Subcutaneous abdominal adipose tissue (tissue), 5 donors: Measurements from ENCODE around the gene KRT20.
"Not testable (repeated sequence)": the region's sequence is repeated elsewhere in the genome, so short reads cannot be mapped to it uniquely, and the experiment has no call there.

Source experiments
- H3K27ac ChIP-seq: one replicate; pipeline ENCODE4 v1.7.0; 2013; ENCODE audit warnings: low read depth, mild to moderate bottlenecking, inconsistent platforms, low read length, moderate library complexity
- H3K27me3 ChIP-seq, 5 donors: one replicate each; pipeline ENCODE4 v1.7.0; 2013; ENCODE audit warnings: low read length in 5 of 5, inconsistent platforms in 1 of 5; ENCODE audit not compliant: control insufficient read depth in 5 of 5, insufficient read depth in 4 of 5
- H3K36me3 ChIP-seq, 5 donors: one replicate each; pipeline ENCODE4 v1.7.0; 2013; ENCODE audit warnings: low read length in 5 of 5; ENCODE audit not compliant: control insufficient read depth in 5 of 5, insufficient read depth in 5 of 5
- H3K4me1 ChIP-seq, 5 donors: one replicate each; pipeline ENCODE4 v1.7.0; 2013; ENCODE audit warnings: low read length in 5 of 5, mild to moderate bottlenecking in 3 of 5, moderate library complexity in 1 of 5; ENCODE audit not compliant: control insufficient read depth in 5 of 5, insufficient read depth in 5 of 5
- H3K4me3 ChIP-seq, 5 donors: one replicate each; pipeline ENCODE4 v1.7.0; 2013; ENCODE audit warnings: low read length in 5 of 5, low read depth in 1 of 5
- H3K9ac ChIP-seq, 5 donors: one replicate each; pipeline ENCODE4 v1.7.0; 2013; ENCODE audit warnings: low read length in 5 of 5, mild to moderate bottlenecking in 4 of 5, moderate library complexity in 3 of 5
- H3K9me3 ChIP-seq, 5 donors: one replicate each; pipeline ENCODE4 v1.7.0; 2013; ENCODE audit warnings: low read length in 5 of 5; ENCODE audit not compliant: control insufficient read depth in 5 of 5
- donor health status: healthy.
- donor health status: healthy.
- donor health status: healthy.
- donor health status: healthy.
- donor health status: healthy.

KRT20 gene

DNA sequence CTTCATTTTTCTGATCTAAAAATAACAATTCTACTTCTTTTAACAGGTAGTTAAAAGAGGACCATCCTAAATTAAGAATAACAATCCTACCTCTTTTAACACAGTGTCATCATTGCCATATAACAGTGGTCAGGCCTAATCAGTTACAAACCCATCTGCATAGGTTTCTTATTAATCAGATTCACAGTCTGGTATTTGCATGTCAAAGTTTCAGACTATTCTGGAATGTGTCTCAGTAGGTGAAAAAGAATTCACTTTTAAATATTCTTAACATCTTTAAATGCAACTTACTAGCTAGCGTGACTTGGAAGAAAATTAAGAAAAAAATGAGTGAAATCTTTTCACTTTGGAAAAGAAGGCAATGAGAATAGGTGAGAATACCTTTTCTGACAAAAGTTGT is 11.2 kb downstream of the KRT20 start:
- Histone ChIP-seq H3K27me3 (peaks cover 0 to 4% (median 0%) of the 10 kb centered on the region in 5 donors), H3K36me3 (no peaks in the 10 kb centered on the region), H3K4me3 (no peak overlapping the region), H3K27ac (no peak overlapping the region), H3K9me3 (no peaks in the 10 kb centered on the region), H3K4me1 (no peaks in the 10 kb centered on the region), H3K9ac (no peak overlapping the region)

DNA sequence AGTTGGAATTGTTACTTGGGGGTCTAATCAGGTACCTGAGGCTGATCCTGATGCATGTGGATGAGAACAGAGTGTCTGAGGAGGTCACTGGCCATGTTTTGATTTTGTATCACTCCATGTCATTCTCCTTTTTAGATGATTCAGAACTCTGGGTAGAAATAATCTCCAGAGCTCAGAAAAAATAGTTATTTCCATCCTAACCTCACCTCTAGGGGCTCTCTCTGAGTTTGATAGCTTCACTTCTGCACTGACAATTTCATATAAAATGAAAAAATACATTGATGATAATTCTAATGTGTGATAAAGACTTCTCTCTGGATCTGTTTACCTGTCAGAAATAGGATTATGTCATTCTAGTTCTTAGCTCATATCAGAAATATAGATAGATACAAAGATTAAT is 11.8 kb downstream of the KRT20 start:
- Histone ChIP-seq H3K4me3 (no peak overlapping the region), H3K36me3 (no peaks in the 10 kb centered on the region), H3K27me3 (peaks cover 0 to 4% (median 0%) of the 10 kb centered on the region in 5 donors), H3K9ac (no peak overlapping the region), H3K27ac (no peak overlapping the region), H3K9me3 (no peaks in the 10 kb centered on the region), H3K4me1 (no peaks in the 10 kb centered on the region)

- Histone ChIP-seq H3K4me1 (no peaks in the 10 kb centered on the region), H3K27me3 (peaks cover 0 to 4% (median 0%) of the 10 kb centered on the region in 5 donors), H3K27ac (no peak overlapping the region), H3K9ac (no peak overlapping the region), H3K9me3 (no peaks in the 10 kb centered on the region), H3K4me3 (no peak overlapping the region), H3K36me3 (no peaks in the 10 kb centered on the region)
These were observed 12.6 kb downstream of the KRT20 start for GRCh38 chr17:40872416-40872815.

- H3K36me3 ChIP-seq: no peaks in the 10 kb centered on the region
- H3K4me3 ChIP-seq: no peak overlapping the region
- H3K4me1 ChIP-seq: no peaks in the 10 kb centered on the region
- peaks cover 0 to 4% (median 2%) of the 10 kb centered on the region in 5 donors for H3K27me3 ChIP-seq
- H3K27ac ChIP-seq: no peak overlapping the region
- no peaks in the 10 kb centered on the region for H3K9me3 ChIP-seq
- H3K9ac ChIP-seq: no peak overlapping the region
These were observed 13.7 kb downstream of the KRT20 start for GRCh38 chr17:40871316-40871715.

- peaks cover 0 to 4% (median 2%) of the 10 kb centered on the region in 5 donors for H3K27me3 ChIP-seq
- H3K9ac ChIP-seq: no peak overlapping the region
- H3K4me1 ChIP-seq: no peaks in the 10 kb centered on the region
- no peak overlapping the region for H3K27ac ChIP-seq
- H3K4me3 ChIP-seq: no peak overlapping the region
- H3K9me3 ChIP-seq: no peaks in the 10 kb centered on the region
- H3K36me3 ChIP-seq: no peaks in the 10 kb centered on the region
These were observed 14.9 kb downstream of the KRT20 start for GRCh38 chr17:40870136-40870535.

GRCh38 chr17:40866838-40867237 is 18.2 kb downstream of the KRT20 start, which contains the start of gene KRT12:
Gene KRT12 (minus strand): TSS chr17:40867223. CDS start chr17:40867186, 37 bp downstream.
- H3K4me3 ChIP-seq: no peak within 1 kb of the TSS
- no peaks in the 10 kb centered on the region for H3K36me3 ChIP-seq
- no peak within 1 kb of the TSS for H3K9ac ChIP-seq
- H3K27me3 ChIP-seq: peaks cover 0 to 4% (median 4%) of the 10 kb centered on the region in 5 donors
- H3K4me1 ChIP-seq: no peaks in the 10 kb centered on the region
- H3K27ac ChIP-seq: no peak within 1 kb of the TSS
- no peaks in the 10 kb centered on the region for H3K9me3 ChIP-seq

DNA sequence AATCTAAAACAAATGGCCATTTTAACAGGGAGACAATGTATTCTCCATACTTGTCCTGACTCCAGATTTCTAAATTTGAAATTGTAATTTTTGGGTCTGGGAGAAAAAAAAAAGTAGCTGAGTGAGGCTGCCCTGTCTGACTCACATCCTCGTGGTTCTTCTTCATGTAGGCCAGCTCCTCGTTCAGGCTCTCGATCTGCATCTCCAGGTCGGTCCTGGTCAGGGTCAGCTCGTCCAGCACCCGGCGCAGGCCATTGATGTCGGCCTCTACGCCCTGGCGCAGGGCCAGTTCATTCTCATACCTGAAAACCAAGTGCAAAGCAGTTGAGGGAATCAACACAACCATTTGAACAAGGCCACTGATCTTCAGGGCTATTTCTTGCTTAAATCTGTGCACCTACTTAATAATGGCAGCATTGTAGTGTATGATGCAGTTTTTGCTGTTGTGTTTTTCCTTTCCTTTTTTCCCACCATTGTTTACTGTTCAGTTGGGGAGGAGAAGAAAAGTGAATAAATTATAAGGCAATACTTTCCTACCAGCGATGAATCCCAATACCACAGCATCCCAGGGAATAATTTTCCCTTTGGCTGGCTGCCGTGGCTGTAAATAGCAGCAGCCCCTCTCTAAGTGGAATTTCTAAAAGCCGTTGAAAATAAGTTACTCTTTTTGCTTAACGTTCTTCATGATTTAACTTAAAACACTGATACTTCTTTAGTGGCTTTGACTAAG is 20.2 kb downstream of the KRT20 start:
- Histone ChIP-seq H3K9me3 (no peaks in the 10 kb centered on the region), H3K27ac (no peak overlapping the region), H3K9ac (no peak overlapping the region), H3K4me1 (peaks cover 0 to 5% (median 0%) of the 10 kb centered on the region in 5 donors), H3K4me3 (no peak overlapping the region), H3K36me3 (no peaks in the 10 kb centered on the region), H3K27me3 (peaks cover 0 to 4% (median 0%) of the 10 kb centered on the region in 5 donors)

DNA sequence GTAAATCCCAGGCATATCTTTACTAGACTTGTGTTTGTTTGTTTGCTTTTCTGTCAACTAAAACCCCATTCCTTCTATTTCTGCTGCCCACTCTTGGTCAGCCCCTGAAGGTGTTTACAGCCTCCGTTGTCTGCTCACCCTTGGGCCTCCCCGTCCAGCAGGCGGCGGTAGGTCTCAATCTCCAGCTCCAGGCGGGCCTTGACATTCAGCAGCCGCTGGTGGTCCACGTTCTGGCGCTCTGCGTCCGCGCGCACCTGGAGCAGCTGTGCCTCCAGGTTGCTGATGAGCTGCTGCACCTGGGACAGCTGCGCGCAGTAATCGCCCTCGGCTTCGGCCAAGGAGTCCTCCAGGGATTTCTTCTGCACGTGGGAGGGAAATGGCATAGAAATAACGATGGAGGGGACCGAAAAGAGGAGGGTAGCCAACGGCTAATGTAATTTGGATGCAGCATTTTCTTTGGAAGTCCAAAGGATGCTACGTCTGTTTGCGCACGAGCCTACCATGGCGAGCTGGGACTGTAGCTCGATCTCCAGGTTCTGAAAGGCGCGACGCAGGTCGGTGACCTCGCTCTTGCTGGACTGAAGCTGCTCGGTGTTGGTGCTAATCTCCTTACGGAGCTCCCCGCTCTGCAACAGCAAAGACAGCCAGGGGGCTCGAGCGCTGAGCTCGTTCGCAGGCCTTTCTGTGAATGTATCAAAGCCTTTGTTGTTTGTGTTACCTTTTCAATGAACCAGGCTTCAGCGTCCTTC is 21.9 kb downstream of the KRT20 start:
- Histone ChIP-seq H3K27ac (no peak overlapping the region), H3K36me3 (no peaks in the 10 kb centered on the region), H3K4me3 (no peak overlapping the region), H3K9me3 (no peaks in the 10 kb centered on the region), H3K4me1 (peaks cover 0 to 6% (median 1%) of the 10 kb centered on the region in 5 donors), H3K27me3 (peaks cover 0 to 4% (median 0%) of the 10 kb centered on the region in 5 donors), H3K9ac (no peak overlapping the region)

GRCh38 chr17:40859536-40859935 is 25.5 kb downstream of the KRT20 start:
- H3K27ac ChIP-seq: no peak overlapping the region

GRCh38 chr17:40858667-40859066 is 26.4 kb downstream of the KRT20 start:
- H3K27ac ChIP-seq, H3K36me3 ChIP-seq: not testable (repeated sequence)

More at GRCh38 chr17:40859536-40859935, 25.5 kb downstream of the KRT20 start:
- no peaks in the 10 kb centered on the region for H3K9me3 ChIP-seq
- peaks cover 0 to 3% (median 0%) of the 10 kb centered on the region in 5 donors for H3K27me3 ChIP-seq
- H3K4me3 ChIP-seq: no peak overlapping the region
- H3K9ac ChIP-seq: no peak overlapping the region
- no peaks in the 10 kb centered on the region for H3K36me3 ChIP-seq
- peaks cover 0 to 14% (median 10%) of the 10 kb centered on the region in 5 donors for H3K4me1 ChIP-seq

More at GRCh38 chr17:40858667-40859066, 26.4 kb downstream of the KRT20 start:
- not testable (repeated sequence) for H3K4me3 ChIP-seq, H3K27me3 ChIP-seq, H3K9me3 ChIP-seq, H3K9ac ChIP-seq
- H3K4me1 ChIP-seq: peaks cover 0 to 17% (median 10%) of the 10 kb centered on the region in 5 donors
